Vagina (tissue), 2 donors: Measurements from ENCODE around the gene TXNRD3.

Source experiments
- CTCF ChIP-seq, 3 experiments: fragments of 450-650 bp in 2 of 3; fragments of 200-600 bp in 1 of 3; sonication (generic) in 1 of 3; IDR thresholded peaks; one replicate each; pipeline ENCODE4 v1.5.1; 2017 to 2019; ENCODE audit warnings: antibody characterized with exemption in 3 of 3, mild to moderate bottlenecking in 2 of 3, moderate library complexity in 2 of 3
- POLR2A ChIP-seq, 2 donors: fragments of 450-650 bp; IDR thresholded peaks; one replicate each; pipeline ENCODE4 v1.6.1; 2017; ENCODE audit warnings: antibody characterized with exemption in 2 of 2, mild to moderate bottlenecking in 2 of 2, moderate library complexity in 2 of 2

- TF ChIP-seq POLR2A (IDR thresholded peaks at IDR 0.05) (no peak), CTCF (IDR thresholded peaks at IDR 0.05) (no peak)
Measured at GRCh38 chr3:126636436-126636835, 18.5 kb downstream of the TXNRD3 start.
